Activated CD8-positive, alpha-beta memory T cell treated with anti-CD3 and anti-CD28 coated beads, Interleukin-2, amount 50 U/mL, for 4 hours (primary cell): ENCODE results near the gene CCL28.
A peak's percentile ranks its signal among the peaks of the same experiment; 100 is the strongest.
"Not testable (repeated sequence)": the region's sequence is repeated elsewhere in the genome, so short reads cannot be mapped to it uniquely, and the experiment has no call there.

ENCODE experiments used
- DNase-seq: peaks from one replicate; pipeline ENCODE4 v3.0.0-alpha.2; 2020

Gene CCL28

GRCh38 chr5:43409809-43410271, 2.4 kb downstream of the CCL28 start:
- no peak for DNase-seq

GRCh38 chr5:43402524-43403066, 9.6 kb downstream of the CCL28 start:
- DNase-seq = not testable (repeated sequence)

- DNase-seq = no peak
Measured at GRCh38 chr5:43401827-43402226, 10.4 kb downstream of the CCL28 start.

- no peak for DNase-seq
Measured at GRCh38 chr5:43400082-43400481, 12.1 kb downstream of the CCL28 start.

- DNase-seq = peak; percentile 54
Measured at GRCh38 chr5:43396762-43397304, 15.4 kb downstream of the CCL28 start.

GRCh38 chr5:43390471-43390870, 21.7 kb downstream of the CCL28 start:
- DNase-seq = no peak

GRCh38 chr5:43389679-43390329, 22.4 kb downstream of the CCL28 start:
- DNase-seq = peak; percentile 33

GRCh38 chr5:43386960-43387362, 25.2 kb downstream of the CCL28 start:
- no peak for DNase-seq

- DNase-seq = no peak
Measured at GRCh38 chr5:43376496-43377140, 35.6 kb downstream of the CCL28 start.

GRCh38 chr5:43371821-43372220, 40.4 kb downstream of the CCL28 start:
- no peak for DNase-seq

- DNase-seq = no peak
Measured at GRCh38 chr5:43370352-43370751, 41.8 kb downstream of the CCL28 start.

GRCh38 chr5:43369651-43370050, 42.5 kb downstream of the CCL28 start:
- no peak for DNase-seq

- DNase-seq = no peak
Measured at GRCh38 chr5:43367909-43368669, 44.1 kb downstream of the CCL28 start.

- no peak for DNase-seq
Measured at GRCh38 chr5:43367453-43367852, 44.7 kb downstream of the CCL28 start.

GRCh38 chr5:43366680-43367246, 45.4 kb downstream of the CCL28 start:
- not testable (repeated sequence) for DNase-seq

- DNase-seq = not testable (repeated sequence)
Measured at GRCh38 chr5:43365155-43365554, 47.0 kb downstream of the CCL28 start.

GRCh38 chr5:43363445-43364152, 48.6 kb downstream of the CCL28 start:
- DNase-seq = no peak

- DNase-seq = no peak
Measured at GRCh38 chr5:43362725-43363435, 49.3 kb downstream of the CCL28 start.

GRCh38 chr5:43358726-43359125, 53.5 kb downstream of the CCL28 start:
- no peak for DNase-seq

GRCh38 chr5:43358301-43358700, 53.9 kb downstream of the CCL28 start:
- no peak for DNase-seq

GRCh38 chr5:43357878-43358281, 54.3 kb downstream of the CCL28 start:
- DNase-seq = no peak

GRCh38 chr5:43357067-43357466, 55.1 kb downstream of the CCL28 start:
- DNase-seq = no peak
